ENCODE results near the gene GNAI1. TPM values are rescaled to one million over a fixed set of nuclear protein-coding genes. Genes with fewer than 3 reads are reported as not detected.

The GNAI1 gene
- total and polyA plus RNA-seq, 10 of the 15 experiments (the other 5 are each of a cell fraction or from before 2014, with no cell fraction given): not detected

DNA sequence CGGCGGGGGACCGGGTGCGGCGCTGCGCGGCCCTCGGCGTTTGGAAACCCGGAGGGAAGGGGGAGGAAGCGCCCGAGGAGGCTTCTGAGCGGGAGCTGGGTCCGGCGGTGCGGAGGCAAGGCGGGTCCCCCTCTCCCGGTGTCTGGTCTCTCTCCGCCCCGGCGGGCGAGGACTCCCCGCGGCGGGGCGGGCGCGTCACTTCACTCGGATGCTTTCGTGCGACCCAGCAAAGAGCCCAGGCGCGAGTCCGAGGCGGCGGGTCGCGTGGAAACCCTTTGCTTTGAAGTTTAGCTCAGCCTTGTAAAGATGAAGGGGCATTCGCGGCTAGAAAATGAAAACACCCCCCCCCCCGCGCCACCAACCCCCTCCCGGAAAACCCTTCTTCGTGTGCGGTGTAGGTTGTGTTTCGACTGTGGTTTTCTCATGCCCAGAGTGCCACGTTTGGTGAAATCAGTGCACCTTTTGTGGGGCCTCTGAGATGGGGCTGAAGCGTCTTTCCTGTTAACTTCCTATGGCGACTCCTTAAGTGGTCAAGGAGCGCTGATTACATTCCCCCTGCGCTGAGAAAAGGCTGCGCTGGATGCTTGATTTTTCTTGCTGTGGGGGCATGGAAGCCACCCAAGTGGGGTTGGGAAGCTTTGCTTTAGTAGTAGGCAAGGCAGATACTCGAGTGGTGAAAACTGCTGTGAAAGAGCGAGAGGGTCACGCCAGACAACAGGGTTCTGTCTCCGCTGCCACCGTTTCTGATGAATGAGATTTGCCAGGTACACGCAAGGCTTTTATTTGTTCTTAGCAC lies 876 bp downstream of the GNAI1 start:
- no peaks in the 10 kb centered on the region for H3K4me1 ChIP-seq (ENCODE audit: control insufficient read depth, insufficient read depth, low read length)
- FAIRE-seq (no peak), ATAC-seq (peak; percentile 16; the same call in 1 of the 3 replicates), DNase-seq (ENCODE audit: low read depth, low spot score) (no peak)
- H3K79me2 ChIP-seq (ENCODE audit: control insufficient read depth, insufficient read depth, low read length): no peaks in the 10 kb centered on the region
- H3K4me3 ChIP-seq: no peak overlapping the region
- H3K9me3 ChIP-seq (replicated peaks; ENCODE audit: control insufficient read depth, insufficient read depth, low read length): no peaks in the 10 kb centered on the region; the same call in 2 of the 3 replicates
- intact Hi-C loops (cut with micrococcal nuclease; ENCODE audit: unreplicated experiment) (no loop called here), in situ Hi-C loops (cut with MboI) (no loop called here)
- H2AFZ ChIP-seq (ENCODE audit: control insufficient read depth, low read depth, low read length): no peak overlapping the region; the same call in 1 of the 2 replicates
- 19% methylated on average over 39 of the region's 58 CpGs for WGBS (ENCODE audit: insufficient coverage, insufficient replicate concordance, low lambda C conversion rate, missing lambda C conversion rate)
- no peaks in the 10 kb centered on the region for H3K36me3 ChIP-seq (ENCODE audit: control insufficient read depth in 2 of 2, insufficient read depth in 2 of 2, low read length in 1 of 2)
- H3K4me2 ChIP-seq (ENCODE audit: control insufficient read depth, insufficient read depth): peak overlapping the region; percentile 32
- BruUV-seq (replicated peaks): no TSS peak
- no peaks in the 10 kb centered on the region for H4K20me1 ChIP-seq (ENCODE audit: control insufficient read depth, insufficient read depth)
- ChIA-PET CTCF (no interaction called here), RAD21 (ENCODE audit: unreplicated experiment) (no interaction called here), SMC1A (ENCODE audit: uncharacterized antibody, unreplicated experiment) (no interaction called here), POLR2A (no interaction called here)
- no peak overlapping the region for H3K27ac ChIP-seq (ENCODE audit: control insufficient read depth, insufficient read depth)
- no peak overlapping the region for H3K9ac ChIP-seq (ENCODE audit: control insufficient read depth, insufficient read depth, low read length)
- peaks cover 3 to 5% of the 10 kb centered on the region in 2 experiments; a peak in 2 of 4 replicates for H3K27me3 ChIP-seq (replicated peaks in 1 of 2; ENCODE audit: control insufficient read depth in 2 of 2, insufficient read depth in 2 of 2, low read length in 1 of 2)
- no peak for TF ChIP-seq BMI1 (IDR thresholded peaks at IDR 0.05; ENCODE audit: borderline replicate concordance)
- no peak for TF ChIP-seq SUZ12 (IDR thresholded peaks at IDR 0.05; ENCODE audit: unreplicated experiment)
- TF ChIP-seq HDGF (IDR thresholded peaks at IDR 0.05): no peak
- TF ChIP-seq, protein P1, sequence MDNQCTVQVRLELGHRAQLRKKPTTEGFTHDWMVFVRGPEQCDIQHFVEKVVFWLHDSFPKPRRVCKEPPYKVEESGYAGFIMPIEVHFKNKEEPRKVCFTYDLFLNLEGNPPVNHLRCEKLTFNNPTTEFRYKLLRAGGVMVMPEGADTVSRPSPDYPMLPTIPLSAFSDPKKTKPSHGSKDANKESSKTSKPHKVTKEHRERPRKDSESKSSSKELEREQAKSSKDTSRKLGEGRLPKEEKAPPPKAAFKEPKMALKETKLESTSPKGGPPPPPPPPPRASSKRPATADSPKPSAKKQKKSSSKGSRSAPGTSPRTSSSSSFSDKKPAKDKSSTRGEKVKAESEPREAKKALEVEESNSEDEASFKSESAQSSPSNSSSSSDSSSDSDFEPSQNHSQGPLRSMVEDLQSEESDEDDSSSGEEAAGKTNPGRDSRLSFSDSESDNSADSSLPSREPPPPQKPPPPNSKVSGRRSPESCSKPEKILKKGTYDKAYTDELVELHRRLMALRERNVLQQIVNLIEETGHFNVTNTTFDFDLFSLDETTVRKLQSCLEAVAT (IDR thresholded peaks at IDR 0.05): no peak
- no peak for TF ChIP-seq PML (IDR thresholded peaks at IDR 0.05; ENCODE audit: low read length)
- TF ChIP-seq BCL11A (IDR thresholded peaks at IDR 0.05; ENCODE audit: low read depth, low read length): no peak
- TF ChIP-seq ZNF384 (IDR thresholded peaks at IDR 0.05; ENCODE audit: borderline replicate concordance, low read depth, low read length): no peak
- TF ChIP-seq E2F4 (IDR thresholded peaks at IDR 0.05; ENCODE audit: low read depth, low read length): no peak
- no peak for TF ChIP-seq ZBED1 (IDR thresholded peaks at IDR 0.05; ENCODE audit: borderline replicate concordance)
- TF ChIP-seq NR2C1 (IDR thresholded peaks at IDR 0.05): no peak
- no peak for TF ChIP-seq JUND (IDR thresholded peaks at IDR 0.05; ENCODE audit: low read depth, low read length)
- TF ChIP-seq BRCA1 (IDR thresholded peaks at IDR 0.05; ENCODE audit: low read depth, low read length): no peak
- no peak for TF ChIP-seq EZH2 (IDR thresholded peaks at IDR 0.05; ENCODE audit: borderline replicate concordance, control insufficient read depth, low read depth, low read length)
- TF ChIP-seq LARP7 (IDR thresholded peaks at IDR 0.05): no peak
- TF ChIP-seq TCF7 (IDR thresholded peaks at IDR 0.05; ENCODE audit: borderline replicate concordance): no peak
- no peak for TF ChIP-seq RFX5 (IDR thresholded peaks at IDR 0.05; ENCODE audit: low read depth, low read length)
- no peak for TF ChIP-seq DPF2 (IDR thresholded peaks at IDR 0.05)
- TF ChIP-seq ZBTB11 (CRISPR knock-in tag; IDR thresholded peaks at IDR 0.05): no peak

Data from GM12878 (cell line).